Naive thymus-derived CD4-positive, alpha-beta T cell (primary cell): Measurements from ENCODE around the gene PLCG2. TPM values are rescaled to one million over a fixed set of nuclear protein-coding genes. Genes with fewer than 3 reads are reported as not detected.

Source experiments
- ATAC-seq: fragments of 150-1000 bp; cut with Tn5 transposase; 2 replicates; pipeline ENCODE4 v1.10.0; 2021; ENCODE audit warnings: mild to moderate bottlenecking, moderate library complexity
- CTCF ChIA-PET: fragments of 350-600 bp; sonication (Branson Sonifier 250); formaldehyde crosslinking; loops from one replicate; lab custom pipeline; 2021; ENCODE audit warnings: antibody characterized with exemption; lab: Charles Lee
- POLR2A ChIA-PET: fragments of 350-600 bp; sonication (Branson Sonifier 250); formaldehyde crosslinking; loops from one replicate; lab custom pipeline; 2021; ENCODE audit warnings: antibody characterized with exemption, inconsistent platforms; lab: Charles Lee
- DNase-seq, 9 donors: peaks; one replicate each; pipeline versions ENCODE4 v3.0.0 to v3.0.0-alpha.2; 2020 to 2022; ENCODE audit warnings: mixed read lengths in 1 of 9
- H3K27ac ChIP-seq: one replicate; pipeline ENCODE4 v1.7.0; 2013; ENCODE audit warnings: mild to moderate bottlenecking, low read depth, low read length, moderate library complexity
- H3K27me3 ChIP-seq, 2 donors: one replicate each; pipeline ENCODE4 v1.7.0; 2013; ENCODE audit warnings: low read length in 2 of 2, mild to moderate bottlenecking in 2 of 2, moderate library complexity in 2 of 2; ENCODE audit not compliant: control insufficient read depth in 2 of 2, insufficient read depth in 2 of 2
- H3K36me3 ChIP-seq, 3 experiments: 1 replicate in 2 of 3; 2 replicates in 1 of 3; pipeline ENCODE4 v1.7.0; 2013; ENCODE audit warnings: low read length in 3 of 3, mild to moderate bottlenecking in 3 of 3, moderate library complexity in 1 of 3; ENCODE audit not compliant: insufficient read depth in 3 of 3, control insufficient read depth in 2 of 3
- H3K4me1 ChIP-seq, 2 donors: one replicate each; pipeline ENCODE4 v1.7.0; 2013; ENCODE audit warnings: low read length in 2 of 2, mild to moderate bottlenecking in 2 of 2, moderate library complexity in 1 of 2; ENCODE audit not compliant: control insufficient read depth in 2 of 2, insufficient read depth in 2 of 2
- H3K4me3 ChIP-seq: 2 replicates; pipeline ENCODE4 v1.7.0; 2013; ENCODE audit warnings: mild to moderate bottlenecking, low read length
- H3K9me3 ChIP-seq, 3 experiments: 1 replicate in 2 of 3; 2 replicates in 1 of 3; pipeline ENCODE4 v1.7.0; 2013; ENCODE audit warnings: low read length in 3 of 3; ENCODE audit not compliant: control insufficient read depth in 2 of 3
- H3K27ac Mint-ChIP-seq, 9 donors: one replicate each; pipeline ENCODE4 v1.8.0; 2020 to 2022; ENCODE audit warnings: mixed read lengths in 9 of 9, mild to moderate bottlenecking in 8 of 9, moderate library complexity in 5 of 9, inconsistent platforms in 2 of 9
- H3K27me3 Mint-ChIP-seq, 5 donors: one replicate each; pipeline ENCODE4 v1.8.0; 2021 to 2022; ENCODE audit warnings: mixed read lengths in 5 of 5, mild to moderate bottlenecking in 1 of 5
- H3K36me3 Mint-ChIP-seq, 5 donors: one replicate each; pipeline ENCODE4 v1.8.0; 2020 to 2022; ENCODE audit warnings: mixed read lengths in 5 of 5, mild to moderate bottlenecking in 3 of 5, inconsistent platforms in 1 of 5
- H3K4me1 Mint-ChIP-seq, 7 donors: one replicate each; pipeline ENCODE4 v1.8.0; 2020 to 2022; ENCODE audit warnings: mixed read lengths in 7 of 7, mild to moderate bottlenecking in 3 of 7, inconsistent platforms in 1 of 7
- H3K4me3 Mint-ChIP-seq, 10 donors: one replicate each; pipeline ENCODE4 v1.8.0; 2020 to 2022; ENCODE audit warnings: mild to moderate bottlenecking in 10 of 10, mixed read lengths in 10 of 10, moderate library complexity in 6 of 10, inconsistent platforms in 2 of 10
- H3K9me3 Mint-ChIP-seq, 11 donors: one replicate each; pipeline ENCODE4 v1.8.0; 2020 to 2022; ENCODE audit warnings: mixed read lengths in 11 of 11, mild to moderate bottlenecking in 4 of 11, inconsistent platforms in 1 of 11, moderate library complexity in 1 of 11
- intact Hi-C, 2 donors: fragments of 100-400 bp; cut with micrococcal nuclease; formaldehyde crosslinking; loops; one replicate each; pipeline ENCODE4 v1.15.1; 2023
- polyA plus RNA-seq, 2 donors: library from polyadenylated mRNA; unstranded; fragments of 300-500 nt; fragmentation: Illumina TruSeq; gene quantifications; one replicate each; pipeline ENCODE4 v1.2.3, GENCODE V29; 2021
- total RNA-seq, 6 experiments: library from RNA in 5 of 6; stranded (reverse) in 5 of 6; gene quantifications; 1 replicate in 5 of 6; 2 replicates in 1 of 6; pipeline ENCODE4 v1.2.3 and lab custom pipeline; 2021 to 2026

Gene PLCG2
- total and polyA plus RNA-seq, 7 experiments from 2014 or later: 0.07 to 85.8 (median 1.5) TPM

DNA sequence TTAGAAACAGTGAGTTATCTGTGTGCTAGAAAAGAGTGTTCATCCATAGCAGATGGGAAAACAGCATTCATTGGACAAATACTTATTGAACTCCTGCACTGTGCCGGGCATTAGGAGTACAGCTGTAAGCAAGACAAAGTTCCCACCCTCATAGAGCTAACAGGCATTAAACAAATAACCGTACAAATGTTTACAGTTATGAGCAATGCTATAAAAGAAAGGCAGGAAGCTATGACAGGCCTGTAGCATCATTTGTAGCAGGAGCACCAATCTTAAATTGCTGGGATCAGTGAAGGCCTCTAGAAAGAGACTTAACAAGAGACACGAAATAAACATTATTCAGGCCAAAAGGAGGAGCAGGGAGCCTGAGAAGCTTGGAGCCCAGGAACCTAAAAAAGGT is 216.6 kb downstream of the PLCG2 start:
- Mint-ChIP-seq H3K27ac (peak overlapping the region in 1 of 9 donors; percentile 10), H3K36me3 (peaks cover 8 to 34% (median 21%) of the 10 kb centered on the region in 5 donors), H3K27me3 (no peaks in the 10 kb centered on the region), H3K9me3 (no peaks in the 10 kb centered on the region), H3K4me3 (no peak overlapping the region), H3K4me1 (peaks cover 0 to 15% (median 0%) of the 10 kb centered on the region in 7 donors)
- Histone ChIP-seq H3K4me1 (no peaks in the 10 kb centered on the region), H3K27ac (no peak overlapping the region), H3K36me3 (peaks cover 4 to 44% (median 8%) of the 10 kb centered on the region in 3 experiments), H3K27me3 (no peaks in the 10 kb centered on the region), H3K4me3 (no peak overlapping the region), H3K9me3 (no peaks in the 10 kb centered on the region)
- CTCF ChIA-PET: interaction anchor here (0.8 kb wide), 1 partner anchor 15 kb away, joined by 3 read pairs; no protein-coding TSS in a partner anchor
- intact Hi-C loops: loop anchor here in 1 of 2 donors (1.0 kb wide), 1 partner anchor 235 kb away; no protein-coding TSS in a partner anchor
- POLR2A ChIA-PET: no interaction called here
- ATAC-seq: no peak
- DNase-seq: no peak

GRCh38 chr16:81996664-81997509 is 217.8 kb downstream of the PLCG2 start:
- peaks cover 0 to 2% (median 0%) of the 10 kb centered on the region in 11 donors for H3K9me3 Mint-ChIP-seq
- POLR2A ChIA-PET: no interaction called here
- H3K27ac ChIP-seq: no peak overlapping the region

GRCh38 chr16:81997738-81998137 is 218.6 kb downstream of the PLCG2 start:
- Mint-ChIP-seq H3K27ac (no peak overlapping the region), H3K9me3 (peaks cover 0 to 2% (median 0%) of the 10 kb centered on the region in 11 donors), H3K27me3 (no peaks in the 10 kb centered on the region), H3K36me3 (peaks cover 8 to 51% (median 27%) of the 10 kb centered on the region in 5 donors), H3K4me1 (peaks cover 0 to 29% (median 6%) of the 10 kb centered on the region in 7 donors), H3K4me3 (no peak overlapping the region)
- H3K27me3 ChIP-seq: no peaks in the 10 kb centered on the region
- no peak overlapping the region for H3K4me3 ChIP-seq
- H3K27ac ChIP-seq: no peak overlapping the region
- intact Hi-C loops: no loop called here
- H3K36me3 ChIP-seq: peaks cover 4 to 57% (median 8%) of the 10 kb centered on the region in 3 experiments
- no peaks in the 10 kb centered on the region for H3K4me1 ChIP-seq
- no peaks in the 10 kb centered on the region for H3K9me3 ChIP-seq
- DNase-seq (no peak), ATAC-seq (no peak)
- POLR2A ChIA-PET: no interaction called here
- CTCF ChIA-PET: no interaction called here

More at GRCh38 chr16:81996664-81997509, 217.8 kb downstream of the PLCG2 start:
- Mint-ChIP-seq H3K4me1 (peaks cover 0 to 24% (median under 1%) of the 10 kb centered on the region in 7 donors), H3K36me3 (peaks cover 8 to 44% (median 21%) of the 10 kb centered on the region in 5 donors), H3K27ac (no peak overlapping the region), H3K27me3 (no peaks in the 10 kb centered on the region), H3K4me3 (no peak overlapping the region)
- CTCF ChIA-PET: no interaction called here
- DNase-seq (no peak), ATAC-seq (no peak)
- Histone ChIP-seq H3K4me3 (no peak overlapping the region), H3K9me3 (no peaks in the 10 kb centered on the region), H3K36me3 (peaks cover 4 to 48% (median 8%) of the 10 kb centered on the region in 3 experiments), H3K27me3 (no peaks in the 10 kb centered on the region), H3K4me1 (no peaks in the 10 kb centered on the region)
- intact Hi-C loops: no loop called here

GRCh38 chr16:82002831-82003230 is 223.7 kb downstream of the PLCG2 start:
- Histone ChIP-seq H3K27me3 (no peaks in the 10 kb centered on the region), H3K4me3 (no peak overlapping the region), H3K27ac (no peak overlapping the region), H3K9me3 (no peaks in the 10 kb centered on the region), H3K36me3 (peaks cover 4 to 46% (median 8%) of the 10 kb centered on the region in 3 experiments), H3K4me1 (no peaks in the 10 kb centered on the region)
- Mint-ChIP-seq H3K27ac (peak overlapping the region in 1 of 9 donors; percentile 34), H3K9me3 (peaks cover 0 to 2% (median 0%) of the 10 kb centered on the region in 11 donors), H3K27me3 (no peaks in the 10 kb centered on the region), H3K4me1 (peaks cover 0 to 26% (median 7%) of the 10 kb centered on the region in 7 donors), H3K4me3 (no peak overlapping the region), H3K36me3 (peaks cover 10 to 77% (median 46%) of the 10 kb centered on the region in 5 donors)
- intact Hi-C loops: no loop called here
- ChIA-PET POLR2A (no interaction called here), CTCF (no interaction called here)
- DNase-seq (no peak), ATAC-seq (no peak)

GRCh38 chr16:82004601-82005000 is 225.5 kb downstream of the PLCG2 start:
- no peak for ATAC-seq
- peaks cover 10 to 79% (median 51%) of the 10 kb centered on the region in 5 donors for H3K36me3 Mint-ChIP-seq
- Histone ChIP-seq H3K4me1 (no peaks in the 10 kb centered on the region), H3K27me3 (no peaks in the 10 kb centered on the region), H3K27ac (no peak overlapping the region), H3K9me3 (peaks cover 0 to 7% (median 0%) of the 10 kb centered on the region in 3 experiments), H3K4me3 (no peak overlapping the region), H3K36me3 (peaks cover 0 to 34% (median 6%) of the 10 kb centered on the region in 3 experiments)
- no peak overlapping the region for H3K4me3 Mint-ChIP-seq
- peak overlapping the region in 1 of 9 donors; percentile 58 for H3K27ac Mint-ChIP-seq
- no peaks in the 10 kb centered on the region for H3K27me3 Mint-ChIP-seq
- no peak for DNase-seq
- ChIA-PET CTCF (no interaction called here), POLR2A (no interaction called here)
- intact Hi-C loops: no loop called here
- H3K4me1 Mint-ChIP-seq: peaks cover 0 to 31% (median 10%) of the 10 kb centered on the region in 7 donors
- H3K9me3 Mint-ChIP-seq: peaks cover 0 to 17% (median 7%) of the 10 kb centered on the region in 11 donors

GRCh38 chr16:82005027-82005830 is 226.1 kb downstream of the PLCG2 start:
- ChIA-PET CTCF (no interaction called here), POLR2A (no interaction called here)
- H3K4me1 Mint-ChIP-seq: peaks cover 3 to 33% (median 10%) of the 10 kb centered on the region in 7 donors
- DNase-seq: no peak
- no peak overlapping the region for H3K27ac Mint-ChIP-seq
- H3K36me3 ChIP-seq: peaks cover 0 to 28% (median 0%) of the 10 kb centered on the region in 3 experiments
- H3K4me1 ChIP-seq: no peaks in the 10 kb centered on the region
- no peaks in the 10 kb centered on the region for H3K27me3 ChIP-seq
- peaks cover 6 to 73% (median 51%) of the 10 kb centered on the region in 5 donors for H3K36me3 Mint-ChIP-seq
- peaks cover 0 to 7% (median 0%) of the 10 kb centered on the region in 3 experiments for H3K9me3 ChIP-seq
- peaks cover 0 to 23% (median 7%) of the 10 kb centered on the region in 11 donors for H3K9me3 Mint-ChIP-seq
- H3K27me3 Mint-ChIP-seq: no peaks in the 10 kb centered on the region
- no peak overlapping the region for H3K4me3 ChIP-seq
- ATAC-seq: no peak
- H3K4me3 Mint-ChIP-seq: no peak overlapping the region
- intact Hi-C loops: no loop called here
- no peak overlapping the region for H3K27ac ChIP-seq
